ENCODE results near the gene PIH1D2. TPM values are rescaled to one million over a fixed set of nuclear protein-coding genes. Genes with fewer than 3 reads are reported as not detected.

Gene PIH1D2
- total and polyA plus RNA-seq, 9 of the 15 experiments (the other 6 are each of a cell fraction or from before 2014, with no cell fraction given), result 1.5 to 5.4 (median 3.0) TPM

DNA sequence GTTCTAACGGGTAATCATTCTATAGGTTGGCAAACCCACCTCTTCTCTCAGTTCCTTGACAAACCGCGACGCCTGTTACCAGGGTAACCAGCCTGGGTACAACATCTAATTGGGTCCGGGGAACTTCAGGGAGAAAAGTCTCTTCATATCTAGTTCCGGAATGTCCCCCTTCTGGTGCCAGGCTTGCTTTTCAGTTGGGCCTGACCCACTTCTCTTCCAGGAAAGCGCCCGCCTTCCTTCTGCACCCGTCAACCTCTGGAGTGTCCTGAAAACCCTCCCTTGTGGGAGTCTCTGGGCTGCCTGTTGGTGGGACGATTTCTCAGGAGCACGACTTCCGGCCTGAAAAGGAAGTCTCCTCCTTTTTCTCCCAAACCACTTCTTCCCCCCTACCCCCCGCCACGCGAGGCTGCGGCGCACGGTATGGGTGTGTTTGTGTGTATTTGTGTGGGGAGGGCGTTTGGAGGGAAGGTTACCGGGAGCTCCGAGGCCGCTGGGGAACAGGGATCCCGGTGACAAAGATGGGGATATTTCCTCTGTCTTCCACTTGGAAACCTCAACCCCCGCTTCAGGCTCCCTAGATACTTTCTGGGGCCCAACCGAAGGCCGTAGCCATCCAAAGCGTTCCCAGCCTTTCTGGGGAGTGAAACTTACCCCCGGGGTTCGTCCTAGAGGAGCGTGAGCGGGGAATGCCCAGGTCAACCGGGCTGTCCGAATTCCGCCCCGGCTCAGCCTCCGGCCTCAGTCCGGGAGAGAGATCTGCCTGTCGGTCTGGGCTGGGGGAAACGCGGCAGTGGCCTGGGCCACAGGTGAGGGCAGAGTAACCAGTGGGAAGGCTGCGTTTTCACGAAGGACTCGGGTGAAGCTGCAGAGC is at the start of gene PIH1D2, which contains the start of gene NKAPD1 (continued):
- TF ChIP-seq, protein P1, sequence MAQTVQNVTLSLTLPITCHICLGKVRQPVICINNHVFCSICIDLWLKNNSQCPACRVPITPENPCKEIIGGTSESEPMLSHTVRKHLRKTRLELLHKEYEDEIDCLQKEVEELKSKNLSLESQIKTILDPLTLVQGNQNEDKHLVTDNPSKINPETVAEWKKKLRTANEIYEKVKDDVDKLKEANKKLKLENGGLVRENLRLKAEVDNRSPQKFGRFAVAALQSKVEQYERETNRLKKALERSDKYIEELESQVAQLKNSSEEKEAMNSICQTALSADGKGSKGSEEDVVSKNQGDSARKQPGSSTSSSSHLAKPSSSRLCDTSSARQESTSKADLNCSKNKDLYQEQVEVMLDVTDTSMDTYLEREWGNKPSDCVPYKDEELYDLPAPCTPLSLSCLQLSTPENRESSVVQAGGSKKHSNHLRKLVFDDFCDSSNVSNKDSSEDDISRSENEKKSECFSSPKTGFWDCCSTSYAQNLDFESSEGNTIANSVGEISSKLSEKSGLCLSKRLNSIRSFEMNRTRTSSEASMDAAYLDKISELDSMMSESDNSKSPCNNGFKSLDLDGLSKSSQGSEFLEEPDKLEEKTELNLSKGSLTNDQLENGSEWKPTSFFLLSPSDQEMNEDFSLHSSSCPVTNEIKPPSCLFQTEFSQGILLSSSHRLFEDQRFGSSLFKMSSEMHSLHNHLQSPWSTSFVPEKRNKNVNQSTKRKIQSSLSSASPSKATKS (CRISPR knock-in tag; IDR thresholded peaks at IDR 0.05), result no peak
- TF ChIP-seq POLR3A (IDR thresholded peaks at IDR 0.05; ENCODE audit: borderline replicate concordance, extremely low read depth, insufficient read depth, insufficient read length) (no peak), DPF2 (IDR thresholded peaks at IDR 0.05) (peak; percentile 74; the same call in 1 of the 2 replicates), KLF6 (CRISPR knock-in tag; IDR thresholded peaks at IDR 0.05; ENCODE audit: borderline replicate concordance) (no peak), EP400 (IDR thresholded peaks at IDR 0.05) (peak; percentile 93), JUNB (CRISPR knock-in tag; conservative IDR thresholded peaks at IDR 0.05) (no peak), XRCC4 (IDR thresholded peaks at IDR 0.05; ENCODE audit: extremely low read depth, insufficient read depth, insufficient read length) (no peak), TRIM28 (IDR thresholded peaks at IDR 0.05) (peak; percentile 92), TARDBP (IDR thresholded peaks at IDR 0.05) (peak; percentile 53; the same call in 1 of the 2 replicates), MTA3 (IDR thresholded peaks at IDR 0.05; ENCODE audit: borderline replicate concordance) (peak; percentile 89; the same call in 1 of the 2 replicates), L3MBTL2 (IDR thresholded peaks at IDR 0.05) (peak; percentile 73), BCOR (IDR thresholded peaks at IDR 0.05) (peak; percentile 22; the same call in 1 of the 2 replicates), TOE1 (IDR thresholded peaks at IDR 0.05; ENCODE audit: borderline replicate concordance) (peak; percentile 92), TOE1 (CRISPR knock-in tag; IDR thresholded peaks at IDR 0.05; ENCODE audit: borderline replicate concordance, low read depth) (no peak), EWSR1 (IDR thresholded peaks at IDR 0.05; ENCODE audit: borderline replicate concordance, low read depth, partially characterized antibody) (no peak), ZNF431 (CRISPR knock-in tag; IDR thresholded peaks at IDR 0.05) (no peak), SIN3B (IDR thresholded peaks at IDR 0.05; ENCODE audit: low read depth) (peak; percentile 97), LARP7 (IDR thresholded peaks at IDR 0.05) (no peak), MECOM (CRISPR knock-in tag; IDR thresholded peaks at IDR 0.05) (no peak)
- TF ChIP-seq, protein P2, sequence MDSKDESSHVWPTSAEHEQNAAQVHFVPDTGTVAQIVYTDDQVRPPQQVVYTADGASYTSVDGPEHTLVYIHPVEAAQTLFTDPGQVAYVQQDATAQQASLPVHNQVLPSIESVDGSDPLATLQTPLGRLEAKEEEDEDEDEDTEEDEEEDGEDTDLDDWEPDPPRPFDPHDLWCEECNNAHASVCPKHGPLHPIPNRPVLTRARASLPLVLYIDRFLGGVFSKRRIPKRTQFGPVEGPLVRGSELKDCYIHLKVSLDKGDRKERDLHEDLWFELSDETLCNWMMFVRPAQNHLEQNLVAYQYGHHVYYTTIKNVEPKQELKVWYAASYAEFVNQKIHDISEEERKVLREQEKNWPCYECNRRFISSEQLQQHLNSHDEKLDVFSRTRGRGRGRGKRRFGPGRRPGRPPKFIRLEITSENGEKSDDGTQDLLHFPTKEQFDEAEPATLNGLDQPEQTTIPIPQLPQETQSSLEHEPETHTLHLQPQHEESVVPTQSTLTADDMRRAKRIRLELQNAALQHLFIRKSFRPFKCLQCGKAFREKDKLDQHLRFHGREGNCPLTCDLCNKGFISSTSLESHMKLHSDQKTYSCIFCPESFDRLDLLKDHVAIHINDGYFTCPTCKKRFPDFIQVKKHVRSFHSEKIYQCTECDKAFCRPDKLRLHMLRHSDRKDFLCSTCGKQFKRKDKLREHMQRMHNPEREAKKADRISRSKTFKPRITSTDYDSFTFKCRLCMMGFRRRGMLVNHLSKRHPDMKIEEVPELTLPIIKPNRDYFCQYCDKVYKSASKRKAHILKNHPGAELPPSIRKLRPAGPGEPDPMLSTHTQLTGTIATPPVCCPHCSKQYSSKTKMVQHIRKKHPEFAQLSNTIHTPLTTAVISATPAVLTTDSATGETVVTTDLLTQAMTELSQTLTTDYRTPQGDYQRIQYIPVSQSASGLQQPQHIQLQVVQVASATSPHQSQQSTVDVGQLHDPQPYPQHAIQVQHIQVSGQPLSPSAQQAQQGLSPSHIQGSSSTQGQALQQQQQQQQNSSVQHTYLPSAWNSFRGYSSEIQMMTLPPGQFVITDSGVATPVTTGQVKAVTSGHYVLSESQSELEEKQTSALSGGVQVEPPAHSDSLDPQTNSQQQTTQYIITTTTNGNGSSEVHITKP (IDR thresholded peaks at IDR 0.05; ENCODE audit: partially characterized antibody), result peak; percentile 46
- TF ChIP-seq, protein P3, sequence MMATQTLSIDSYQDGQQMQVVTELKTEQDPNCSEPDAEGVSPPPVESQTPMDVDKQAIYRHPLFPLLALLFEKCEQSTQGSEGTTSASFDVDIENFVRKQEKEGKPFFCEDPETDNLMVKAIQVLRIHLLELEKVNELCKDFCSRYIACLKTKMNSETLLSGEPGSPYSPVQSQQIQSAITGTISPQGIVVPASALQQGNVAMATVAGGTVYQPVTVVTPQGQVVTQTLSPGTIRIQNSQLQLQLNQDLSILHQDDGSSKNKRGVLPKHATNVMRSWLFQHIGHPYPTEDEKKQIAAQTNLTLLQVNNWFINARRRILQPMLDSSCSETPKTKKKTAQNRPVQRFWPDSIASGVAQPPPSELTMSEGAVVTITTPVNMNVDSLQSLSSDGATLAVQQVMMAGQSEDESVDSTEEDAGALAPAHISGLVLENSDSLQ (IDR thresholded peaks at IDR 0.05), result peak; percentile 88
- TF ChIP-seq, protein P4, sequence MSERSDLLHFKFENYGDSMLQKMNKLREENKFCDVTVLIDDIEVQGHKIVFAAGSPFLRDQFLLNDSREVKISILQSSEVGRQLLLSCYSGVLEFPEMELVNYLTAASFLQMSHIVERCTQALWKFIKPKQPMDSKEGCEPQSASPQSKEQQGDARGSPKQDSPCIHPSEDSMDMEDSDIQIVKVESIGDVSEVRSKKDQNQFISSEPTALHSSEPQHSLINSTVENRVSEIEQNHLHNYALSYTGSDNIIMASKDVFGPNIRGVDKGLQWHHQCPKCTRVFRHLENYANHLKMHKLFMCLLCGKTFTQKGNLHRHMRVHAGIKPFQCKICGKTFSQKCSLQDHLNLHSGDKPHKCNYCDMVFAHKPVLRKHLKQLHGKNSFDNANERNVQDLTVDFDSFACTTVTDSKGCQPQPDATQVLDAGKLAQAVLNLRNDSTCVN (CRISPR knock-in tag; IDR thresholded peaks at IDR 0.05), result no peak
